ENCODE results near the gene IFNL1. TPM values are rescaled to one million over a fixed set of nuclear protein-coding genes. Genes with fewer than 3 reads are reported as not detected.

The IFNL1 gene

GRCh38 chr19:39347332-39348164 lies 51.3 kb downstream of the IFNL1 start:
- Histone ChIP-seq H2BK5ac (ENCODE audit: low read length) (no peak overlapping the region), H3K4me2 (ENCODE audit: insufficient read depth, low read length, poor library complexity, severe bottlenecking) (no peak overlapping the region), H2AK5ac (ENCODE audit: low read depth, low read length) (no peak overlapping the region), H3K4me3 (ENCODE audit: low read length in 2 of 2) (no peak overlapping the region), H3K9ac (ENCODE audit: low read depth, low read length, poor library complexity) (no peak overlapping the region), H2BK15ac (ENCODE audit: low read length) (no peak overlapping the region), H3K9me3 (replicated peaks in 1 of 2; ENCODE audit: control insufficient read depth in 2 of 2, insufficient read depth in 1 of 2, low read depth in 1 of 2, low read length in 2 of 2) (no peaks in the 10 kb centered on the region), H4K91ac (ENCODE audit: low read depth, low read length, poor library complexity) (no peak overlapping the region), H2BK120ac (ENCODE audit: low read depth, low read length) (no peak overlapping the region), H3K27ac (replicated peaks; ENCODE audit: low read length) (no peak overlapping the region), H4K8ac (ENCODE audit: low read depth, low read length) (no peak overlapping the region), H3K27me3 (ENCODE audit: control insufficient read depth in 3 of 3, insufficient read depth in 3 of 3, low read depth in 1 of 3, low read length in 3 of 3) (no peaks in the 10 kb centered on the region), H3K36me3 (replicated peaks in 1 of 2; ENCODE audit: control insufficient read depth in 2 of 2, insufficient read depth in 2 of 2, low read length in 2 of 2) (peaks cover 21 to 83% of the 10 kb centered on the region in 2 donors), H2BK12ac (ENCODE audit: low read length) (no peak overlapping the region), H3K14ac (ENCODE audit: low read length) (no peak overlapping the region), H2AFZ (ENCODE audit: low read length) (no peak overlapping the region), H3K23ac (ENCODE audit: low read depth, low read length, poor library complexity) (no peak overlapping the region), H3K18ac (ENCODE audit: low read length) (no peak overlapping the region), H3K4ac (ENCODE audit: low read length) (no peak overlapping the region), H3K4me1 (ENCODE audit: control insufficient read depth in 2 of 2, insufficient read depth in 1 of 2, low read depth in 1 of 2, low read length in 2 of 2) (peaks cover 3 to 11% of the 10 kb centered on the region in 2 donors), H3K79me1 (ENCODE audit: low read depth, low read length) (peaks cover 12% of the 10 kb centered on the region)
- WGBS, 2 donors (ENCODE audit: extremely low coverage in 2 of 2, insufficient read length in 2 of 2, insufficient replicate concordance in 1 of 2), result no CpG with 5 or more reads among the region's 4 CpGs
- DNase-seq (ENCODE audit: low spot score), result no peak

Small RNAs within 50 kb of the gene (small RNA-seq; reads per million reads assigned to genes)
- gene AC011445.2 (ENCODE audit: insufficient read depth), result not detected

All from neuronal stem cell (in vitro differentiated cells).